ENCODE data around the gene HSPB9.

Gene HSPB9

GRCh38 chr17:42118545-42118944 lies 4.1 kb upstream of the HSPB9 start:
- H3K79me2 ChIP-seq (ENCODE audit: insufficient read depth, low read depth), result no peaks in the 10 kb centered on the region
- no peak overlapping the region for H3K27ac ChIP-seq
- H2AFZ ChIP-seq (ENCODE audit: low read depth), result no peak overlapping the region
- TF ChIP-seq CTCF (conservative IDR thresholded peaks at IDR 0.05; ENCODE audit: low read depth, low read length), result peak; percentile 82
- H3K36me3 ChIP-seq (ENCODE audit: insufficient read depth), result no peaks in the 10 kb centered on the region
- no peak overlapping the region for H3K9ac ChIP-seq
- peaks cover 40% of the 10 kb centered on the region for H3K4me1 ChIP-seq (ENCODE audit: low read depth, poor library complexity, severe bottlenecking)
- H3K4me2 ChIP-seq, result no peak overlapping the region
- no peaks in the 10 kb centered on the region for H3K27me3 ChIP-seq (ENCODE audit: insufficient read depth, low read depth)
- no peak overlapping the region for H3K4me3 ChIP-seq (IDR thresholded peaks at IDR 0.05; ENCODE audit: insufficient read depth, low read depth, low read length)
- H4K20me1 ChIP-seq (ENCODE audit: insufficient read depth), result no peaks in the 10 kb centered on the region

- TF ChIP-seq CTCF (conservative IDR thresholded peaks at IDR 0.05; ENCODE audit: low read depth, low read length), result no peak
- no peaks in the 10 kb centered on the region for H3K27me3 ChIP-seq (ENCODE audit: insufficient read depth, low read depth)
- H3K36me3 ChIP-seq (ENCODE audit: insufficient read depth), result no peaks in the 10 kb centered on the region
- H3K9ac ChIP-seq, result no peak overlapping the region
- H3K4me1 ChIP-seq (ENCODE audit: low read depth, poor library complexity, severe bottlenecking), result peaks cover 37% of the 10 kb centered on the region
- no peak overlapping the region for H3K27ac ChIP-seq
- H3K79me2 ChIP-seq (ENCODE audit: insufficient read depth, low read depth), result no peaks in the 10 kb centered on the region
- no peak overlapping the region for H2AFZ ChIP-seq (ENCODE audit: low read depth)
- no peaks in the 10 kb centered on the region for H4K20me1 ChIP-seq (ENCODE audit: insufficient read depth)
- no peak overlapping the region for H3K4me3 ChIP-seq (IDR thresholded peaks at IDR 0.05; ENCODE audit: insufficient read depth, low read depth, low read length)
- peak overlapping the region; percentile 8; the same call in 1 of the 2 replicates for H3K4me2 ChIP-seq
These were observed 3.3 kb upstream of the HSPB9 start for GRCh38 chr17:42119301-42119700.

DNA sequence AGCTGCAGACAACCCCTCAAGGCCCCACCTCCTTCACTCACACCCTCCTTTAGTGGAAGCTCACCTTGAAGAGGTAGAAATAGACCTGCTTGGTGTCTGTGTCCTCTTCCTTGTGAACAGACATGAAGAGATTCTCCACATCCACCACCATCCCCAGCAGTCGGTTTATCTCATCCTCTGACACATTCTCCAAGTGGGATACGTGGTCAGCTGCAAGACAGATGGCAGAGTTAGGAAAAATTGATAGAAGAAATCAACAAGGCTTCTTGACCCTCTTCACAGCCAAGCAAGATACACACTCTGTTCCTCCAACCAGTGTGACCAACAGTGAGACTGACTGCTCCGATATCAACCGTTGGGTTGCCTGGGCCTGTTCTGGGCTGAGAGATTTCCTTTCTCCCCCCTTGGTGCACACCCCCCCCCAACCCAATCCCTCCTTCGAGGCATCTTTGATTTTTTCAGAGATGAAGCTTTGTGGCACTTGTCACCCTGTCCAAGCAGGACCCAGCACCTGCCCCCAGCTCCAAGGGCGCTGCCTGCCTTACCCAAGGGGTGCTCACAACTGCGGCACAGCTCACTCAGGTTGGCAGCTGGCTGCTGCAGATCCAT lies 2.3 kb upstream of the HSPB9 start:
- peaks cover 37% of the 10 kb centered on the region for H3K4me1 ChIP-seq (ENCODE audit: low read depth, poor library complexity, severe bottlenecking)

GRCh38 chr17:42120770-42121769 lies 1.5 kb upstream of the HSPB9 start, which contains the start of gene KAT2A:
KAT2A (minus strand) TSS chr17:42121367; CDS start chr17:42121304, 63 bp downstream.
- peak within 1 kb of the TSS; percentile 95 for H3K9ac ChIP-seq
- peak within 1 kb of the TSS; percentile 67 for H2AFZ ChIP-seq (ENCODE audit: low read depth)
- H3K27me3 ChIP-seq (ENCODE audit: insufficient read depth, low read depth), result no peaks in the 10 kb centered on the region
- peak within 1 kb of the TSS; percentile 90 for H3K4me2 ChIP-seq
- H3K79me2 ChIP-seq (ENCODE audit: insufficient read depth, low read depth), result no peaks in the 10 kb centered on the region
- H3K27ac ChIP-seq, result peak within 1 kb of the TSS; percentile 58
- H3K4me3 ChIP-seq (IDR thresholded peaks at IDR 0.05; ENCODE audit: insufficient read depth, low read depth, low read length), result no peak within 1 kb of the TSS
- no peaks in the 10 kb centered on the region for H3K36me3 ChIP-seq (ENCODE audit: insufficient read depth)
- TF ChIP-seq CTCF (conservative IDR thresholded peaks at IDR 0.05; ENCODE audit: low read depth, low read length), result no peak
- H3K4me1 ChIP-seq (ENCODE audit: low read depth, poor library complexity, severe bottlenecking), result peaks cover 37% of the 10 kb centered on the region
- no peaks in the 10 kb centered on the region for H4K20me1 ChIP-seq (ENCODE audit: insufficient read depth)

More for the DNA sequence above, 2.3 kb upstream of the HSPB9 start:
- Histone ChIP-seq H3K9ac (peak overlapping the region; percentile 95; the same call in 1 of the 2 replicates), H2AFZ (ENCODE audit: low read depth) (peak overlapping the region; percentile 67), H4K20me1 (ENCODE audit: insufficient read depth) (no peaks in the 10 kb centered on the region), H3K4me2 (peak overlapping the region; percentile 90), H3K4me3 (IDR thresholded peaks at IDR 0.05; ENCODE audit: insufficient read depth, low read depth, low read length) (no peak overlapping the region), H3K79me2 (ENCODE audit: insufficient read depth, low read depth) (no peaks in the 10 kb centered on the region), H3K27ac (no peak overlapping the region; the same call in 1 of the 2 replicates), H3K27me3 (ENCODE audit: insufficient read depth, low read depth) (no peaks in the 10 kb centered on the region), H3K36me3 (ENCODE audit: insufficient read depth) (no peaks in the 10 kb centered on the region)
- no peak for TF ChIP-seq CTCF (conservative IDR thresholded peaks at IDR 0.05; ENCODE audit: low read depth, low read length)

Data from KMS-11 (cell line).